Activated gamma-delta T cell treated with anti-CD3 and anti-CD28 coated beads, Interleukin-2, amount 50 U/mL, for 16 hours (primary cell): Measurements from ENCODE around the gene ADGRV1.

Experiments
- DNase-seq: peaks from one replicate; pipeline ENCODE4 v3.0.0-alpha.2; 2020; ENCODE audit warnings: low read depth

Gene ADGRV1

DNA sequence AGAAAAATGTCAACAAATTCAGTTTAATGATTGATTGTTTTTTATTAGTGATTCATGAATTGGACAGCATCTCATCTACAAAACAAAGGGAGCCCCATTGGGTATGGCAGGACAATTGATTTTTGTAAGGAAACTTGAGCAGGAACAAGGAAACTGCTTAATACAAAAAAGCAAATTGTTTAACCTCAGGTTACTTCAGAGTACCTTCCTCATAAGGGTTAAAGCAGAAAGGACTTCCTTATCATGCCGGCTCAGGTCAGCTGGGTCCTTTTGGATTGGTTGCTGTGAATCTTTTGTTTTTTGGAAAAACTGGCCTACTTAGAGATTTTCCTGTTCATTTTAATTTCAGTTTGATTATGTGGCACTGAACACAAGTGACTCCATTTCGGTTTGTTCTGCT lies 612.7 kb downstream of the ADGRV1 start:
- DNase-seq, result no peak

- no peak for DNase-seq
These were observed 615.8 kb downstream of the ADGRV1 start for GRCh38 chr5:91174396-91174795.

GRCh38 chr5:91175708-91176107 lies 617.1 kb downstream of the ADGRV1 start:
- DNase-seq, result no peak

GRCh38 chr5:91176288-91177016 lies 617.9 kb downstream of the ADGRV1 start:
- DNase-seq, result no peak

DNA sequence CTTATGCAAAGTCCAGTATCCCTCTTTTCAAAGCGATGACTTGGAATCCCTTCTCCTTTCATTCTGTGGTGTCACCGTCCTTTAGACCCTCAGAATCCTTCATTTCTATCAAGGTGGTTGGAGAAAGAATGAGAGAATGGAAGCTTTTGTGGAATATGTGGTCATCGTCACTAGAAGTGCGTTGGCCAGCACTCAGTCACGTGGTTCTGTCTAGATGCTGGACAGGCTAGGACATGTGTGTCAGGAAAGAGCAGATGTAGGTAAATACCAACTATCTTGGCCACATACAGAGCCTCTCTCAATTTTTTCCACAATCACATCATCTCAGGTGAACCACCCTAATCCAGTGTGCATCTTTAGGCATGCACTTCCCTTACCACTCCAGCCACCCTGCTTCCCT lies 618.5 kb downstream of the ADGRV1 start:
- DNase-seq, result no peak

- DNase-seq, result no peak
These were observed 619.0 kb downstream of the ADGRV1 start for GRCh38 chr5:91177639-91178038.

DNA sequence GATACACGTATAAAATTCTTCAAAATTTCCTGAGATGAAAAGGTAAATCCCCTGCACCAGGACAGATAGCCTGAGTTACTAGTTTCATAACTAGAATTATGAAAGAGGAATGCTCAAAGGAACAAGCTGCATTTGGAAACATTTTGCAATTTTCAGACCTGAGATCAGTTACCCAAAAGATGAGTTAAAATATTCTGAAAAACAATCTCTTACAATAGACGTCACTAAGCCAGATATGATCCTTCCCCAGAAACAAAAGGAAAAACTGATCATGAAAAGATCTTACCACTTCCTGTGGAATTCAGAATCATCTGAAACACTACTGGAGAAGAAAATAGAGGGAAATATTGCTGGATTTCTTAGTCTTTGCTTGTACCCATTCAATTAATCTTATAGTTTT lies 619.9 kb downstream of the ADGRV1 start:
- no peak for DNase-seq

DNA sequence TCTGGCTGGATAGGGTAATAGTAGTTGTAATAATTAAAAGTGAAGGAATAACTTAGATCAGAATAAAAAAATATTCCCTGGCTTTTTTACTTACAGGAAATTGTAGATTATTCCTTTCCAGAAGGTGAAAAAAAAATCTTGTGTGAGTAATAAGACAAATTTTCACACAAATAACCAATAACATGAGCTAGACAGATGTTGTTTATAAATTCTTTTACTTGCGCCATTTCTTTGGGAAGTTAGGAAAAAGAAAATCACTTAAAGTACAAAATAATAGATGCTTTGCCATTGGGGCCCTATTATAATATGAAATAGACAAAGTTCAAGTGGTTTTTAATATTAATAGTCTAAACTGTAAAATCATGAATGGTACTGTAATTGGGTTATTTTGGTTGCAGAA lies 620.4 kb downstream of the ADGRV1 start:
- DNase-seq, result no peak

DNA sequence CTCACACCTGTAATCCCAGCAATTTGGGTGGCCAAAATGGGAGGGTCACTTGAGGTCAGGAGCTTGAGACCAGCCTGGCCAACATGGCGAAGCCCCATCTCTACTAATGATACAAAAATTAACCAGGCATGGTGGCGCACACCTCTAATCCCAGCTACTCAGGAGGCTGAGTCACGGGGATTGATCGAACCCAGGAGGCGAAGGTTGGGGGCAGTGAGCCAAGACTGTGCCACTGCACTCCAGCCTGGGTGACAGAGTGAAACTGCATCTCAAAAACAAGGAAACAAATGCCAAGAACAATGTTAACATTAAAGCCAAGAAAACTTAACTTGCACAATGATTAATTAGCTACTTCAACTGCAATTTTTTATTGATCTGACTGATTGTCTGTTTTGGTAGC lies 621.9 kb downstream of the ADGRV1 start:
- DNase-seq, result no peak

DNA sequence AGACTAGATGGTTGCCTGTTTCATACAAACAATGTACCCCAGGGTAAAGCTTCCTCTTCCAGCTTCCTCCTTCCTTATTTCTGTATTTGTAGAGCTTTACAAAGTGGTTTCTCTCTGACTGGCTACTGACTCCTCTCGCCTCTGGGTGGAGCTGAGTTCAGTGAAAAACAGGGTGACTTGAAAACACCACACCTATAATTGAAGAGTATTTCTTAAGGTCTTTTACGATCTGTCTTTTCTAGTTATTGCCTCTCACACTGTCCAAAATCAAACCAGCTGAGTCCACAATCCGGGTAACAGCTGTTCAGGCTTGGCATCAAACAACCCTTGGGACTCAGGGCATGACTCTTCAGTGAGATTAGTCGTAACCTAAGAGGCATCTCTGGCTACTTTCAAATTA lies 624.2 kb downstream of the ADGRV1 start:
- DNase-seq, result no peak

DNA sequence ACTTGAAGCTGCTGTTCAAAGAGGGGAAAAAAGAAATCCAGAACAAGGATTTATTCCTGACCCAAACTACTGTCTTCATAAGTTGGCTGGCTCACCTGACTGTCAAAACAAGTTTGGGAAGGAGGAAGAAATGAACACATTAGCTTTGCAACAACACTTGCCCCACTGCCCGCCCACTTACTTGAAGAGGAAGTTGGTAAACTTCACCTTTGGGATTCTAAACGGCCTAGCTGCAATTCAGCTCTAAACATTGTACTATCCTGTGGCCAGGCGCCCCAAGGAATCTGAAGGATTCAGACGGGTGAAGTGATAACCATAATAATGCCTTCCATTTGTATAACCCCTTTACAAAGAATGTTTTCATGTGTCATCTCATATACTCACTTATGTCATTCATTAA lies 625.1 kb downstream of the ADGRV1 start:
- DNase-seq, result no peak

- DNase-seq, result no peak
These were observed 627.5 kb downstream of the ADGRV1 start for GRCh38 chr5:91186101-91186500.

- DNase-seq, result no peak
These were observed 628.4 kb downstream of the ADGRV1 start for GRCh38 chr5:91187032-91187431.

GRCh38 chr5:91188755-91189154 lies 630.2 kb downstream of the ADGRV1 start:
- no peak for DNase-seq

GRCh38 chr5:91189480-91190313 lies 631.1 kb downstream of the ADGRV1 start:
- DNase-seq, result no peak

GRCh38 chr5:91190314-91190690 lies 631.7 kb downstream of the ADGRV1 start:
- no peak for DNase-seq

- no peak for DNase-seq
These were observed 636.3 kb downstream of the ADGRV1 start for GRCh38 chr5:91194824-91195381.

DNA sequence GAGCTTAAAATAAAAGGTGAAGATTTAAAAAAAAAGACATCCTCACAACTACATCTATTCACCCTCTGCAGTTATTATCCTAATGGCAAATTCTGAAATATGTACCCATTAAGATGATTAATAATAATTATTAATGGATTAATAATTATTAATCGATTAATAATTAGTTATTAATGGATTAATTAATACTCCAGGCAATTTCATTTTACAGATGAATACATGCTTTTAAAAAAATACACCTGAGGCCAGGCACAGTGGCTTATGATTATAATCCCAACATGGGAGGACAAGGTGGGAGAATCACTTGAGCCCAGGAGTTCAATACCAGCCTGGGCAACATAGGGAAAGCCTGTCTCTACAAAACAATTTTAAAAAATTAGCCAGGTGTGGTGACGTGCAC lies 642.1 kb downstream of the ADGRV1 start:
- no peak for DNase-seq

- no peak for DNase-seq
These were observed 647.5 kb downstream of the ADGRV1 start for GRCh38 chr5:91206103-91206502.

DNA sequence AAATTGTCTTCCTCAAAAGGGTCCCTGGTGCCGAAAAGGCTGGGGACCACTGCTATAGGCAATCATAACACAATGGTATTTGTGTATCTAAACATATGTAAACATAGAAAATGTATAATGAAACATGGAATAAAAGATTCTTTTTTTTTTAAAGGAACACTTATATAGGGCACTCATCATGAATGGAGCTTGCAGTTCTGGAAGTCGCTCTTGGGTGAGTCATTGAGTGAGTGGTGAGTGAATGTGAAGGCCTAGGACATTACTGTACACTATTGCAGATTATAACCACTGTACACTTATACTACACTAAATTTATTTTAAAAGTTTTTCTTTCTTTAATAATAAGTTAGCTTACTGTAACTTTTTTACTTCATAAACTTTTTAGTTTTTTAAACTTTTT lies 648.1 kb downstream of the ADGRV1 start:
- DNase-seq, result no peak

- DNase-seq, result no peak
These were observed 648.7 kb downstream of the ADGRV1 start for GRCh38 chr5:91207248-91207647.

- no peak for DNase-seq
These were observed 653.6 kb downstream of the ADGRV1 start for GRCh38 chr5:91211997-91212713.

DNA sequence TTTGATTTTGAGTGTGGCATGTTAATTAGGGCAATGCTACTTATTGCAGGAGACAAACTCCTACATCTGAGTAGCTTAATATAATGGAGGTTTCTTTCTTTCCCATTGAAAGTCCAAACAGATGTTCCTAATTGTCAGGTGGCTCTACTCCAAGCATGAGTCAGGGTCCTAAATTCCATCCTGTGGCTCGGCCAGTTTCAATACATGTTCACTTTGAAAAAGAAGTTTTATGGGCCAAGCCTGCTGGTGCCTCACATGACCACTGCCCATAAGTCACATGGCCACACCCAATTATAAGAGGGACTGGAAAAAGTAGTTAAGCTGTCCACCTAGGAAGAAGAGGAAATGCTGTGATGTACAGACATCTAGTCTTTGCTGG lies 654.1 kb downstream of the ADGRV1 start:
- no peak for DNase-seq
